GM12878 (cell line): ENCODE measurements around the gene OR5B3.

Experiments used
- BMI1 ChIP-seq: fragments of 450-650 bp; IDR thresholded peaks from 2 replicates; pipeline ENCODE4 v1.6.1; 2016; ENCODE audit warnings: mild to moderate bottlenecking, moderate library complexity, borderline replicate concordance
- EZH2 ChIP-seq: IDR thresholded peaks from 2 replicates; pipeline ENCODE4 v1.6.1; 2012; ENCODE audit warnings: low read depth, mild to moderate bottlenecking, control low read depth, inconsistent platforms, low read length, borderline replicate concordance; ENCODE audit not compliant: control insufficient read depth
- GATAD2B ChIP-seq: fragments of 450-650 bp; conservative IDR thresholded peaks from 2 replicates; pipeline ENCODE4 v1.6.1; 2017; ENCODE audit warnings: low read depth, mild to moderate bottlenecking, moderate library complexity
- MTA3 ChIP-seq: IDR thresholded peaks from 2 replicates; pipeline ENCODE4 v1.6.1; 2012; ENCODE audit warnings: low read length, inconsistent platforms, borderline replicate concordance
- NFYA ChIP-seq: IDR thresholded peaks from 2 replicates; pipeline ENCODE4 v1.6.1; 2011; ENCODE audit warnings: low read depth, mild to moderate bottlenecking, low read length, improper control_type of control experiment, borderline replicate concordance
- SRF ChIP-seq, 2 experiments: IDR thresholded peaks; 2 replicates each; pipeline ENCODE4 v1.6.1; 2011; ENCODE audit warnings: low read depth in 2 of 2, low read length in 2 of 2, mild to moderate bottlenecking in 1 of 2, moderate library complexity in 1 of 2
- TF ChIP-seq, protein P1 (sequence below): IDR thresholded peaks from 2 replicates; pipeline ENCODE4 v1.6.1; 2011; ENCODE audit warnings: low read depth, low read length, improper control_type of control experiment, borderline replicate concordance
- TF ChIP-seq, protein P2 (sequence below): IDR thresholded peaks from 2 replicates; pipeline ENCODE4 v1.6.1; 2011; ENCODE audit warnings: borderline replicate concordance, low read depth, mild to moderate bottlenecking, moderate library complexity, mixed read lengths, low read length; ENCODE audit not compliant: insufficient read depth; ENCODE audit errors: extremely low read length
- TF ChIP-seq, protein P3 (sequence below): fragments of 450-650 bp; IDR thresholded peaks from 2 replicates; pipeline ENCODE4 v1.6.1; 2016; ENCODE audit warnings: mild to moderate bottlenecking, moderate library complexity, borderline replicate concordance
- TF ChIP-seq, protein P4 (sequence below), 3 experiments: IDR thresholded peaks in 2 of 3; conservative IDR thresholded peaks in 1 of 3; 2 replicates each; pipeline ENCODE4 v1.5.1; 2011; ENCODE audit warnings: low read depth in 3 of 3, low read length in 3 of 3, mild to moderate bottlenecking in 3 of 3, control low read depth in 2 of 3, moderate library complexity in 2 of 3, inconsistent platforms in 1 of 3, mixed read lengths in 1 of 3; ENCODE audit not compliant: control insufficient read depth in 2 of 3, insufficient read depth in 1 of 3; ENCODE audit errors: extremely low read depth in 1 of 3
- TF ChIP-seq, protein P5 (sequence below): fragments of 150-350 bp; IDR thresholded peaks from 2 replicates; pipeline ENCODE4 v1.6.1; 2014; ENCODE audit warnings: mild to moderate bottlenecking, low read depth, low read length
- TF ChIP-seq, protein P6 (sequence below): IDR thresholded peaks from 2 replicates; pipeline ENCODE4 v1.6.1; 2012; ENCODE audit warnings: mild to moderate bottlenecking, low read depth, low read length
- TF ChIP-seq, protein P7 (sequence below): IDR thresholded peaks from 2 replicates; pipeline ENCODE4 v1.6.1; 2012; ENCODE audit warnings: improper control_type of control experiment, low read depth, low read length; ENCODE audit not compliant: insufficient replicate concordance

DNA sequence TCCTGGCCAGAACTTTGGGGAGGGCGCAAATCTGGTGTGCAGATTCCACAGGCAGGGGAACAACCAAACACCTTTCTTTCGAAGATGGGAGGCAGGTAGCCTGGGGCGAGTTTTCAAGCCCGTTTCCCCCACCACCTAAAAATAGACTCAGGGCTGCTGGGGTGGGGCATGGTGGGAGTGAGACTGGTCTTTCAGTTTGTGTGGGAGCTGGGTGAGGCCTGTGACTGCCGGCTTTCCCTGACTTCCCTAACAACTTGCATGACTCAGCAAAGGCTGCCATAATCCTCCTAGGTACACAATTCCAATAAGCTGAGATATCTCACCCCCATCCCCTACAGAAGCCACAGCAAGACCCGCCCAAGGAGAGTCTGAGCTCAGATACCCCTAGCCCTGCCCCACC, 39.6 kb upstream of the OR5B3 start:
- TF ChIP-seq NFYA (no peak), EZH2 (no peak), BMI1 (no peak), MTA3 (no peak), SRF (IDR thresholded peaks at IDR 0.05; ENCODE audit: low read depth in 2 of 2, low read length in 2 of 2) (no peak), GATAD2B (no peak)
- TF ChIP-seq, protein P1, sequence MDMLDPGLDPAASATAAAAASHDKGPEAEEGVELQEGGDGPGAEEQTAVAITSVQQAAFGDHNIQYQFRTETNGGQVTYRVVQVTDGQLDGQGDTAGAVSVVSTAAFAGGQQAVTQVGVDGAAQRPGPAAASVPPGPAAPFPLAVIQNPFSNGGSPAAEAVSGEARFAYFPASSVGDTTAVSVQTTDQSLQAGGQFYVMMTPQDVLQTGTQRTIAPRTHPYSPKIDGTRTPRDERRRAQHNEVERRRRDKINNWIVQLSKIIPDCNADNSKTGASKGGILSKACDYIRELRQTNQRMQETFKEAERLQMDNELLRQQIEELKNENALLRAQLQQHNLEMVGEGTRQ: no peak
- TF ChIP-seq, protein P2, sequence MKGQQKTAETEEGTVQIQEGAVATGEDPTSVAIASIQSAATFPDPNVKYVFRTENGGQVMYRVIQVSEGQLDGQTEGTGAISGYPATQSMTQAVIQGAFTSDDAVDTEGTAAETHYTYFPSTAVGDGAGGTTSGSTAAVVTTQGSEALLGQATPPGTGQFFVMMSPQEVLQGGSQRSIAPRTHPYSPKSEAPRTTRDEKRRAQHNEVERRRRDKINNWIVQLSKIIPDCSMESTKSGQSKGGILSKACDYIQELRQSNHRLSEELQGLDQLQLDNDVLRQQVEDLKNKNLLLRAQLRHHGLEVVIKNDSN: no peak
- TF ChIP-seq, protein P3, sequence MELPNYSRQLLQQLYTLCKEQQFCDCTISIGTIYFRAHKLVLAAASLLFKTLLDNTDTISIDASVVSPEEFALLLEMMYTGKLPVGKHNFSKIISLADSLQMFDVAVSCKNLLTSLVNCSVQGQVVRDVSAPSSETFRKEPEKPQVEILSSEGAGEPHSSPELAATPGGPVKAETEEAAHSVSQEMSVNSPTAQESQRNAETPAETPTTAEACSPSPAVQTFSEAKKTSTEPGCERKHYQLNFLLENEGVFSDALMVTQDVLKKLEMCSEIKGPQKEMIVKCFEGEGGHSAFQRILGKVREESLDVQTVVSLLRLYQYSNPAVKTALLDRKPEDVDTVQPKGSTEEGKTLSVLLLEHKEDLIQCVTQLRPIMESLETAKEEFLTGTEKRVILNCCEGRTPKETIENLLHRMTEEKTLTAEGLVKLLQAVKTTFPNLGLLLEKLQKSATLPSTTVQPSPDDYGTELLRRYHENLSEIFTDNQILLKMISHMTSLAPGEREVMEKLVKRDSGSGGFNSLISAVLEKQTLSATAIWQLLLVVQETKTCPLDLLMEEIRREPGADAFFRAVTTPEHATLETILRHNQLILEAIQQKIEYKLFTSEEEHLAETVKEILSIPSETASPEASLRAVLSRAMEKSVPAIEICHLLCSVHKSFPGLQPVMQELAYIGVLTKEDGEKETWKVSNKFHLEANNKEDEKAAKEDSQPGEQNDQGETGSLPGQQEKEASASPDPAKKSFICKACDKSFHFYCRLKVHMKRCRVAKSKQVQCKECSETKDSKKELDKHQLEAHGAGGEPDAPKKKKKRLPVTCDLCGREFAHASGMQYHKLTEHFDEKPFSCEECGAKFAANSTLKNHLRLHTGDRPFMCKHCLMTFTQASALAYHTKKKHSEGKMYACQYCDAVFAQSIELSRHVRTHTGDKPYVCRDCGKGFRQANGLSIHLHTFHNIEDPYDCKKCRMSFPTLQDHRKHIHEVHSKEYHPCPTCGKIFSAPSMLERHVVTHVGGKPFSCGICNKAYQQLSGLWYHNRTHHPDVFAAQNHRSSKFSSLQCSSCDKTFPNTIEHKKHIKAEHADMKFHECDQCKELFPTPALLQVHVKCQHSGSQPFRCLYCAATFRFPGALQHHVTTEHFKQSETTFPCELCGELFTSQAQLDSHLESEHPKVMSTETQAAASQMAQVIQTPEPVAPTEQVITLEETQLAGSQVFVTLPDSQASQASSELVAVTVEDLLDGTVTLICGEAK: no peak
- TF ChIP-seq, protein P4, sequence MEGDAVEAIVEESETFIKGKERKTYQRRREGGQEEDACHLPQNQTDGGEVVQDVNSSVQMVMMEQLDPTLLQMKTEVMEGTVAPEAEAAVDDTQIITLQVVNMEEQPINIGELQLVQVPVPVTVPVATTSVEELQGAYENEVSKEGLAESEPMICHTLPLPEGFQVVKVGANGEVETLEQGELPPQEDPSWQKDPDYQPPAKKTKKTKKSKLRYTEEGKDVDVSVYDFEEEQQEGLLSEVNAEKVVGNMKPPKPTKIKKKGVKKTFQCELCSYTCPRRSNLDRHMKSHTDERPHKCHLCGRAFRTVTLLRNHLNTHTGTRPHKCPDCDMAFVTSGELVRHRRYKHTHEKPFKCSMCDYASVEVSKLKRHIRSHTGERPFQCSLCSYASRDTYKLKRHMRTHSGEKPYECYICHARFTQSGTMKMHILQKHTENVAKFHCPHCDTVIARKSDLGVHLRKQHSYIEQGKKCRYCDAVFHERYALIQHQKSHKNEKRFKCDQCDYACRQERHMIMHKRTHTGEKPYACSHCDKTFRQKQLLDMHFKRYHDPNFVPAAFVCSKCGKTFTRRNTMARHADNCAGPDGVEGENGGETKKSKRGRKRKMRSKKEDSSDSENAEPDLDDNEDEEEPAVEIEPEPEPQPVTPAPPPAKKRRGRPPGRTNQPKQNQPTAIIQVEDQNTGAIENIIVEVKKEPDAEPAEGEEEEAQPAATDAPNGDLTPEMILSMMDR (IDR thresholded peaks at IDR 0.05 in 2 of 3, conservative IDR thresholded peaks at IDR 0.05 in 1 of 3; ENCODE audit: control insufficient read depth in 2 of 3, extremely low read depth in 1 of 3, insufficient read depth in 1 of 3, low read depth in 3 of 3, low read length in 3 of 3): no peak
- TF ChIP-seq, protein P5, sequence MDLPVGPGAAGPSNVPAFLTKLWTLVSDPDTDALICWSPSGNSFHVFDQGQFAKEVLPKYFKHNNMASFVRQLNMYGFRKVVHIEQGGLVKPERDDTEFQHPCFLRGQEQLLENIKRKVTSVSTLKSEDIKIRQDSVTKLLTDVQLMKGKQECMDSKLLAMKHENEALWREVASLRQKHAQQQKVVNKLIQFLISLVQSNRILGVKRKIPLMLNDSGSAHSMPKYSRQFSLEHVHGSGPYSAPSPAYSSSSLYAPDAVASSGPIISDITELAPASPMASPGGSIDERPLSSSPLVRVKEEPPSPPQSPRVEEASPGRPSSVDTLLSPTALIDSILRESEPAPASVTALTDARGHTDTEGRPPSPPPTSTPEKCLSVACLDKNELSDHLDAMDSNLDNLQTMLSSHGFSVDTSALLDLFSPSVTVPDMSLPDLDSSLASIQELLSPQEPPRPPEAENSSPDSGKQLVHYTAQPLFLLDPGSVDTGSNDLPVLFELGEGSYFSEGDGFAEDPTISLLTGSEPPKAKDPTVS: no peak
- TF ChIP-seq, protein P6, sequence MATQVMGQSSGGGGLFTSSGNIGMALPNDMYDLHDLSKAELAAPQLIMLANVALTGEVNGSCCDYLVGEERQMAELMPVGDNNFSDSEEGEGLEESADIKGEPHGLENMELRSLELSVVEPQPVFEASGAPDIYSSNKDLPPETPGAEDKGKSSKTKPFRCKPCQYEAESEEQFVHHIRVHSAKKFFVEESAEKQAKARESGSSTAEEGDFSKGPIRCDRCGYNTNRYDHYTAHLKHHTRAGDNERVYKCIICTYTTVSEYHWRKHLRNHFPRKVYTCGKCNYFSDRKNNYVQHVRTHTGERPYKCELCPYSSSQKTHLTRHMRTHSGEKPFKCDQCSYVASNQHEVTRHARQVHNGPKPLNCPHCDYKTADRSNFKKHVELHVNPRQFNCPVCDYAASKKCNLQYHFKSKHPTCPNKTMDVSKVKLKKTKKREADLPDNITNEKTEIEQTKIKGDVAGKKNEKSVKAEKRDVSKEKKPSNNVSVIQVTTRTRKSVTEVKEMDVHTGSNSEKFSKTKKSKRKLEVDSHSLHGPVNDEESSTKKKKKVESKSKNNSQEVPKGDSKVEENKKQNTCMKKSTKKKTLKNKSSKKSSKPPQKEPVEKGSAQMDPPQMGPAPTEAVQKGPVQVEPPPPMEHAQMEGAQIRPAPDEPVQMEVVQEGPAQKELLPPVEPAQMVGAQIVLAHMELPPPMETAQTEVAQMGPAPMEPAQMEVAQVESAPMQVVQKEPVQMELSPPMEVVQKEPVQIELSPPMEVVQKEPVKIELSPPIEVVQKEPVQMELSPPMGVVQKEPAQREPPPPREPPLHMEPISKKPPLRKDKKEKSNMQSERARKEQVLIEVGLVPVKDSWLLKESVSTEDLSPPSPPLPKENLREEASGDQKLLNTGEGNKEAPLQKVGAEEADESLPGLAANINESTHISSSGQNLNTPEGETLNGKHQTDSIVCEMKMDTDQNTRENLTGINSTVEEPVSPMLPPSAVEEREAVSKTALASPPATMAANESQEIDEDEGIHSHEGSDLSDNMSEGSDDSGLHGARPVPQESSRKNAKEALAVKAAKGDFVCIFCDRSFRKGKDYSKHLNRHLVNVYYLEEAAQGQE: no peak
- TF ChIP-seq, protein P7, sequence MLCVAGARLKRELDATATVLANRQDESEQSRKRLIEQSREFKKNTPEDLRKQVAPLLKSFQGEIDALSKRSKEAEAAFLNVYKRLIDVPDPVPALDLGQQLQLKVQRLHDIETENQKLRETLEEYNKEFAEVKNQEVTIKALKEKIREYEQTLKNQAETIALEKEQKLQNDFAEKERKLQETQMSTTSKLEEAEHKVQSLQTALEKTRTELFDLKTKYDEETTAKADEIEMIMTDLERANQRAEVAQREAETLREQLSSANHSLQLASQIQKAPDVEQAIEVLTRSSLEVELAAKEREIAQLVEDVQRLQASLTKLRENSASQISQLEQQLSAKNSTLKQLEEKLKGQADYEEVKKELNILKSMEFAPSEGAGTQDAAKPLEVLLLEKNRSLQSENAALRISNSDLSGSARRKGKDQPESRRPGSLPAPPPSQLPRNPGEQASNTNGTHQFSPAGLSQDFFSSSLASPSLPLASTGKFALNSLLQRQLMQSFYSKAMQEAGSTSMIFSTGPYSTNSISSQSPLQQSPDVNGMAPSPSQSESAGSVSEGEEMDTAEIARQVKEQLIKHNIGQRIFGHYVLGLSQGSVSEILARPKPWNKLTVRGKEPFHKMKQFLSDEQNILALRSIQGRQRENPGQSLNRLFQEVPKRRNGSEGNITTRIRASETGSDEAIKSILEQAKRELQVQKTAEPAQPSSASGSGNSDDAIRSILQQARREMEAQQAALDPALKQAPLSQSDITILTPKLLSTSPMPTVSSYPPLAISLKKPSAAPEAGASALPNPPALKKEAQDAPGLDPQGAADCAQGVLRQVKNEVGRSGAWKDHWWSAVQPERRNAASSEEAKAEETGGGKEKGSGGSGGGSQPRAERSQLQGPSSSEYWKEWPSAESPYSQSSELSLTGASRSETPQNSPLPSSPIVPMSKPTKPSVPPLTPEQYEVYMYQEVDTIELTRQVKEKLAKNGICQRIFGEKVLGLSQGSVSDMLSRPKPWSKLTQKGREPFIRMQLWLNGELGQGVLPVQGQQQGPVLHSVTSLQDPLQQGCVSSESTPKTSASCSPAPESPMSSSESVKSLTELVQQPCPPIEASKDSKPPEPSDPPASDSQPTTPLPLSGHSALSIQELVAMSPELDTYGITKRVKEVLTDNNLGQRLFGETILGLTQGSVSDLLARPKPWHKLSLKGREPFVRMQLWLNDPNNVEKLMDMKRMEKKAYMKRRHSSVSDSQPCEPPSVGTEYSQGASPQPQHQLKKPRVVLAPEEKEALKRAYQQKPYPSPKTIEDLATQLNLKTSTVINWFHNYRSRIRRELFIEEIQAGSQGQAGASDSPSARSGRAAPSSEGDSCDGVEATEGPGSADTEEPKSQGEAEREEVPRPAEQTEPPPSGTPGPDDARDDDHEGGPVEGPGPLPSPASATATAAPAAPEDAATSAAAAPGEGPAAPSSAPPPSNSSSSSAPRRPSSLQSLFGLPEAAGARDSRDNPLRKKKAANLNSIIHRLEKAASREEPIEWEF: no peak
